SU-DHL-6 (cell line): Measurements from ENCODE around the gene MUC15.

ENCODE experiments used
- H2AFZ ChIP-seq: fragments of 200-600 bp; sonication (generic); 2 replicates; pipeline ENCODE4 v1.6.1; 2014; ENCODE audit warnings: low read depth, mild to moderate bottlenecking, moderate library complexity, mixed read lengths, antibody characterized with exemption, low read length; ENCODE audit not compliant: severe bottlenecking
- H3F3A ChIP-seq: fragments of 200-600 bp; shearing (Covaris generic); 2 replicates; pipeline ENCODE4 v1.6.0; 2016; ENCODE audit warnings: antibody characterized with exemption, mild to moderate bottlenecking; ENCODE audit not compliant: insufficient read depth
- H3K27ac ChIP-seq: fragments of 200-600 bp; sonication (generic); 2 replicates; pipeline ENCODE4 v1.5.1; 2016; ENCODE audit warnings: low read depth, mild to moderate bottlenecking, low read length, moderate library complexity, mixed read lengths
- H3K27me3 ChIP-seq: fragments of 200-600 bp; sonication (generic), shearing (Covaris generic); 2 replicates; pipeline ENCODE4 v1.6.0; 2014; ENCODE audit warnings: mild to moderate bottlenecking, low read length
- H3K36me3 ChIP-seq: fragments of 200-600 bp; sonication (generic); 2 replicates; pipeline ENCODE4 v1.6.1; 2014; ENCODE audit warnings: mild to moderate bottlenecking, low read length, mixed read lengths
- H3K4me2 ChIP-seq: fragments of 300-600, 200-600 bp; shearing (Covaris generic), sonication (generic); 2 replicates; pipeline ENCODE4 v1.6.0; 2014; ENCODE audit warnings: low read length, low read depth, mild to moderate bottlenecking; ENCODE audit not compliant: poor library complexity, severe bottlenecking
- H3K4me3 ChIP-seq: fragments of 200-600 bp; sonication (generic); 2 replicates; pipeline ENCODE4 v1.5.1; 2014; ENCODE audit warnings: antibody characterized with exemption, low read length, mild to moderate bottlenecking, mixed read lengths; ENCODE audit not compliant: insufficient read depth, poor library complexity, severe bottlenecking
- H3K79me2 ChIP-seq: fragments of 200-600 bp; sonication (generic); 2 replicates; pipeline ENCODE4 v1.6.1; 2014; ENCODE audit warnings: mild to moderate bottlenecking, low read length, moderate library complexity; ENCODE audit not compliant: insufficient read depth
- H3K9ac ChIP-seq: fragments of 200-600 bp; sonication (generic); 2 replicates; pipeline ENCODE4 v1.7.0; 2014; ENCODE audit warnings: mild to moderate bottlenecking, low read length
- H3K9me2 ChIP-seq: fragments of 200-600 bp; sonication (generic); replicated peaks from 2 replicates; pipeline ENCODE4 v1.6.1; 2014; ENCODE audit warnings: low read length; ENCODE audit not compliant: insufficient read depth
- H3K9me3 ChIP-seq: fragments of 200-600 bp; sonication (generic); 2 replicates; pipeline ENCODE4 v1.6.1; 2014; ENCODE audit warnings: low read length, mixed read lengths; ENCODE audit not compliant: insufficient read depth
- H4K20me1 ChIP-seq: fragments of 200-600 bp; sonication (generic); 2 replicates; pipeline ENCODE4 v1.6.1; 2014; ENCODE audit warnings: low read depth, mild to moderate bottlenecking, antibody characterized with exemption, low read length, moderate library complexity, mixed read lengths
- CTCF ChIP-seq: fragments of 200-600 bp; sonication (generic); IDR thresholded peaks from one replicate; pipeline ENCODE4 v1.5.1; 2017; ENCODE audit warnings: antibody characterized with exemption, mild to moderate bottlenecking, low read length, moderate library complexity; ENCODE audit not compliant: insufficient read depth, poor library complexity, severe bottlenecking
- EZH2phosphoT487 ChIP-seq: fragments of 200-600 bp; sonication (generic), shearing (Covaris generic); conservative IDR thresholded peaks from 2 replicates; pipeline ENCODE4 v1.6.1; 2018; ENCODE audit warnings: mild to moderate bottlenecking, antibody characterized with exemption, low read length, moderate library complexity, mixed read lengths

Gene MUC15

GRCh38 chr11:26550022-26550421 is 22.0 kb downstream of the MUC15 start:
- TF ChIP-seq EZH2phosphoT487 (no peak), CTCF (no peak)
- H3K36me3 ChIP-seq = no peaks in the 10 kb centered on the region
- H3K9me2 ChIP-seq = no peaks in the 10 kb centered on the region
- H4K20me1 ChIP-seq = no peaks in the 10 kb centered on the region
- no peaks in the 10 kb centered on the region; the same call in 1 of the 2 replicates for H3K27me3 ChIP-seq
- no peaks in the 10 kb centered on the region for H3K79me2 ChIP-seq
- no peak overlapping the region for H3K4me3 ChIP-seq
- no peak overlapping the region for H2AFZ ChIP-seq
- H3F3A ChIP-seq = no peaks in the 10 kb centered on the region
- H3K4me2 ChIP-seq = no peak overlapping the region
- H3K9ac ChIP-seq = no peak overlapping the region
- H3K9me3 ChIP-seq = no peaks in the 10 kb centered on the region
- no peak overlapping the region for H3K27ac ChIP-seq

GRCh38 chr11:26549176-26549575 is 22.9 kb downstream of the MUC15 start:
- Histone ChIP-seq H3K9ac (no peak overlapping the region), H3K4me3 (no peak overlapping the region), H3K27ac (no peak overlapping the region), H2AFZ (no peak overlapping the region), H3K27me3 (no peaks in the 10 kb centered on the region; the same call in 1 of the 2 replicates), H3K9me3 (no peaks in the 10 kb centered on the region), H3K4me2 (no peak overlapping the region), H4K20me1 (no peaks in the 10 kb centered on the region), H3K9me2 (no peaks in the 10 kb centered on the region), H3K36me3 (no peaks in the 10 kb centered on the region), H3K79me2 (no peaks in the 10 kb centered on the region), H3F3A (no peaks in the 10 kb centered on the region)
- TF ChIP-seq EZH2phosphoT487 = no peak
- no peak for TF ChIP-seq CTCF

- Histone ChIP-seq H4K20me1 (no peaks in the 10 kb centered on the region), H3K9me2 (no peaks in the 10 kb centered on the region), H3K27me3 (no peaks in the 10 kb centered on the region), H2AFZ (no peak overlapping the region), H3K9me3 (no peaks in the 10 kb centered on the region; the same call in 1 of the 2 replicates), H3K4me3 (no peak overlapping the region), H3K27ac (no peak overlapping the region), H3K79me2 (no peaks in the 10 kb centered on the region), H3K36me3 (no peaks in the 10 kb centered on the region), H3F3A (no peaks in the 10 kb centered on the region), H3K4me2 (no peak overlapping the region), H3K9ac (no peak overlapping the region)
- TF ChIP-seq EZH2phosphoT487 (no peak), CTCF (no peak)
Measured at GRCh38 chr11:26541870-26542269, 30.2 kb downstream of the MUC15 start.

GRCh38 chr11:26539517-26539916 is 32.5 kb downstream of the MUC15 start:
- H3F3A ChIP-seq = no peaks in the 10 kb centered on the region
- TF ChIP-seq EZH2phosphoT487 = no peak
- no peak for TF ChIP-seq CTCF

More at GRCh38 chr11:26539517-26539916, 32.5 kb downstream of the MUC15 start:
- H4K20me1 ChIP-seq = no peaks in the 10 kb centered on the region
- no peaks in the 10 kb centered on the region; the same call in 1 of the 2 replicates for H3K9me3 ChIP-seq
- H3K9ac ChIP-seq = no peak overlapping the region
- no peak overlapping the region for H3K4me2 ChIP-seq
- H3K36me3 ChIP-seq = no peaks in the 10 kb centered on the region
- no peaks in the 10 kb centered on the region for H3K27me3 ChIP-seq
- no peak overlapping the region for H2AFZ ChIP-seq
- no peaks in the 10 kb centered on the region for H3K9me2 ChIP-seq
- no peak overlapping the region for H3K27ac ChIP-seq
- H3K4me3 ChIP-seq = no peak overlapping the region
- no peaks in the 10 kb centered on the region for H3K79me2 ChIP-seq
